Measurements from ENCODE around the gene OR13J1. TPM values are rescaled to one million over a fixed set of nuclear protein-coding genes. Genes with fewer than 3 reads are reported as not detected.

Gene OR13J1
- total RNA-seq, 1 experiment from 2014 or later: not detected

GRCh38 chr9:35826071-35826701 is 44.0 kb downstream of the OR13J1 start:
- ATAC-seq (peak; percentile 13), DNase-seq (ENCODE audit: low spot score) (no peak)
- no peaks in the 10 kb centered on the region for H3K9me3 Mint-ChIP-seq
- H3K27ac Mint-ChIP-seq: no peak overlapping the region
- ChIA-PET CTCF (interaction anchor here (0.5 to 4.8 kb wide), 30 partner anchors 9 to 274 kb away, joined by 3 to 79 read pairs (median 4); partner anchors contain the start of genes CCDC107, HINT2, NPR2 and RMRP), POLR2A (no interaction called here)
- peaks cover 2% of the 10 kb centered on the region; the same call in 1 of the 2 replicates for H3K27me3 Mint-ChIP-seq (ENCODE audit: low read depth)
- H3K36me3 Mint-ChIP-seq: no peaks in the 10 kb centered on the region
- peaks cover 33% of the 10 kb centered on the region for H3K4me1 Mint-ChIP-seq
- TF ChIP-seq CTCF (IDR thresholded peaks at IDR 0.05): peak; percentile 44; the same call in 1 of the 2 replicates
- TF ChIP-seq RELA (CRISPR knock-in tag; IDR thresholded peaks at IDR 0.05; ENCODE audit: borderline replicate concordance): no peak
- H3K4me3 Mint-ChIP-seq: no peak overlapping the region

GRCh38 chr9:35822926-35823325 is 47.3 kb downstream of the OR13J1 start:
- CTCF ChIA-PET: interaction anchor here (1.0 to 4.8 kb wide), 2 partner anchors 17 to 33 kb away, joined by 3 to 79 read pairs; no protein-coding TSS in a partner anchor
- no peaks in the 10 kb centered on the region for H3K36me3 Mint-ChIP-seq
- H3K4me1 Mint-ChIP-seq: peaks cover 21% of the 10 kb centered on the region
- TF ChIP-seq MLX (CRISPR knock-in tag; IDR thresholded peaks at IDR 0.05) (no peak), MXD4 (CRISPR knock-in tag; IDR thresholded peaks at IDR 0.05; ENCODE audit: borderline replicate concordance) (no peak), PREB (CRISPR knock-in tag; IDR thresholded peaks at IDR 0.05; ENCODE audit: borderline replicate concordance) (no peak), RELA (CRISPR knock-in tag; IDR thresholded peaks at IDR 0.05; ENCODE audit: borderline replicate concordance) (no peak), TP53 (CRISPR knock-in tag; IDR thresholded peaks at IDR 0.05) (no peak), IRF2 (CRISPR knock-in tag; IDR thresholded peaks at IDR 0.05; ENCODE audit: borderline replicate concordance, low read depth) (no peak), ZBTB21 (CRISPR knock-in tag; IDR thresholded peaks at IDR 0.05; ENCODE audit: borderline replicate concordance) (no peak), ZMAT4 (CRISPR knock-in tag; IDR thresholded peaks at IDR 0.05) (no peak), ZNF219 (CRISPR knock-in tag; IDR thresholded peaks at IDR 0.05; ENCODE audit: borderline replicate concordance) (no peak), ZNF671 (CRISPR knock-in tag; IDR thresholded peaks at IDR 0.05) (no peak), ARID4B (CRISPR knock-in tag; IDR thresholded peaks at IDR 0.05; ENCODE audit: borderline replicate concordance) (no peak), ZNF317 (CRISPR knock-in tag; IDR thresholded peaks at IDR 0.05; ENCODE audit: borderline replicate concordance, low read depth) (no peak), ZNF396 (CRISPR knock-in tag; IDR thresholded peaks at IDR 0.05; ENCODE audit: borderline replicate concordance) (no peak), E2F1 (CRISPR knock-in tag; IDR thresholded peaks at IDR 0.05) (no peak), ZBTB43 (CRISPR knock-in tag; IDR thresholded peaks at IDR 0.05) (no peak), NR2C2 (CRISPR knock-in tag; IDR thresholded peaks at IDR 0.05) (no peak), EMX1 (CRISPR knock-in tag; IDR thresholded peaks at IDR 0.05) (no peak), FOXK1 (CRISPR knock-in tag; IDR thresholded peaks at IDR 0.05) (no peak), JAZF1 (CRISPR knock-in tag; IDR thresholded peaks at IDR 0.05) (no peak), ERG (CRISPR knock-in tag; IDR thresholded peaks at IDR 0.05) (no peak)
- ATAC-seq: no peak
- DNase-seq (ENCODE audit: low spot score): no peak
- POLR2A ChIA-PET: no interaction called here
- H3K4me3 Mint-ChIP-seq: no peak overlapping the region
- H3K27ac Mint-ChIP-seq: no peak overlapping the region
- no peaks in the 10 kb centered on the region for H3K9me3 Mint-ChIP-seq
- H3K27me3 Mint-ChIP-seq (ENCODE audit: low read depth): peaks cover 2% of the 10 kb centered on the region; the same call in 1 of the 2 replicates
